Smooth muscle cell of the coronary artery (primary cell): ENCODE measurements around the gene TRPM1. TPM values are rescaled to one million over a fixed set of nuclear protein-coding genes. Genes with fewer than 3 reads are reported as not detected.

Source experiments
- total RNA-seq: library from RNA; depleted of rRNA; stranded (reverse); fragments of >200 nt; gene quantifications from 2 replicates; pipeline ENCODE4 v1.2.3, GENCODE V29; 2014; ENCODE audit warnings: low replicate concordance

TRPM1 gene
- total RNA-seq = not detected in 2 replicates

GRCh38 chr15:31101262-31102038, at the start of gene TRPM1:
TSS of gene TRPM1 (minus strand) at chr15:31101725. CDS start at chr15:31081355, 20,370 bp downstream.

GRCh38 chr15:30991255-30992235, 110.0 kb downstream of the TRPM1 start, which contains the start of gene MTMR10:
TSS of gene MTMR10 (minus strand) at chr15:30991628. CDS start at chr15:30991506, 122 bp downstream.

Other genes with a start within 250 kb of the TRPM1 start
- gene FAN1, start 197.8 kb downstream of the TRPM1 start, total RNA-seq = 12.6 TPM in 2 replicates
- 6.3 and 15.2 TPM in 2 replicates for gene MTMR10, start 110.1 kb downstream of the TRPM1 start, total RNA-seq
- 17.4 and 22.4 TPM in 2 replicates for gene KLF13, start 225.1 kb upstream of the TRPM1 start, total RNA-seq